ENCODE results near the gene ZBTB20.

Gene ZBTB20

GRCh38 chr3:114504941-114505628 is 642.0 kb downstream of the ZBTB20 start:
- DNase-seq, result no peak

- DNase-seq, result no peak
These were observed 644.9 kb downstream of the ZBTB20 start for GRCh38 chr3:114502204-114502603.

- no peak for DNase-seq
These were observed 647.1 kb downstream of the ZBTB20 start for GRCh38 chr3:114499976-114500375.

- DNase-seq, result no peak
These were observed 648.3 kb downstream of the ZBTB20 start for GRCh38 chr3:114498539-114499370.

- DNase-seq, result no peak
These were observed 650.2 kb downstream of the ZBTB20 start for GRCh38 chr3:114496874-114497273.

- DNase-seq, result no peak
These were observed 650.6 kb downstream of the ZBTB20 start for GRCh38 chr3:114496466-114496865.

GRCh38 chr3:114496021-114496434 is 651.1 kb downstream of the ZBTB20 start:
- no peak for DNase-seq

GRCh38 chr3:114494498-114494897 is 652.6 kb downstream of the ZBTB20 start:
- DNase-seq, result no peak

- DNase-seq, result no peak
These were observed 656.3 kb downstream of the ZBTB20 start for GRCh38 chr3:114490829-114491228.

- DNase-seq, result no peak
These were observed 659.6 kb downstream of the ZBTB20 start for GRCh38 chr3:114487502-114487901.

GRCh38 chr3:114484919-114485318 is 662.2 kb downstream of the ZBTB20 start:
- DNase-seq, result no peak

- no peak for DNase-seq
These were observed 666.0 kb downstream of the ZBTB20 start for GRCh38 chr3:114481113-114481512.

- no peak for DNase-seq
These were observed 666.6 kb downstream of the ZBTB20 start for GRCh38 chr3:114480442-114480841.

- DNase-seq, result no peak
These were observed 668.3 kb downstream of the ZBTB20 start for GRCh38 chr3:114478801-114479200.

- no peak for DNase-seq
These were observed 670.6 kb downstream of the ZBTB20 start for GRCh38 chr3:114476511-114476910.

GRCh38 chr3:114471478-114471877 is 675.6 kb downstream of the ZBTB20 start:
- DNase-seq, result no peak

- no peak for DNase-seq
These were observed 678.0 kb downstream of the ZBTB20 start for GRCh38 chr3:114469070-114469469.

GRCh38 chr3:114466816-114467215 is 680.3 kb downstream of the ZBTB20 start:
- DNase-seq, result no peak

- DNase-seq, result no peak
These were observed 680.8 kb downstream of the ZBTB20 start for GRCh38 chr3:114466251-114466650.

- DNase-seq, result no peak
These were observed 682.5 kb downstream of the ZBTB20 start for GRCh38 chr3:114464548-114464947.

- no peak for DNase-seq
These were observed 684.3 kb downstream of the ZBTB20 start for GRCh38 chr3:114462750-114463149.

GRCh38 chr3:114460459-114460858 is 686.6 kb downstream of the ZBTB20 start:
- DNase-seq, result no peak

- DNase-seq, result no peak
These were observed 690.3 kb downstream of the ZBTB20 start for GRCh38 chr3:114456742-114457141.

GRCh38 chr3:114455432-114455831 is 691.7 kb downstream of the ZBTB20 start:
- no peak for DNase-seq
